VCaP (cell line): ENCODE data around the gene IL22RA2.

Source experiments
- H3K27ac ChIP-seq: fragments of 450-650 bp; 2 replicates; pipeline ENCODE4 v1.5.1; 2017
- CTCF ChIP-seq: fragments of 450-650 bp; conservative IDR thresholded peaks from 2 replicates; pipeline ENCODE4 v1.5.1; 2017; ENCODE audit warnings: mild to moderate bottlenecking, moderate library complexity

The IL22RA2 gene

GRCh38 chr6:137136065-137136464 lies 37.4 kb downstream of the IL22RA2 start:
- peak; percentile 37 for TF ChIP-seq CTCF
- H3K27ac ChIP-seq, result no peak overlapping the region

DNA sequence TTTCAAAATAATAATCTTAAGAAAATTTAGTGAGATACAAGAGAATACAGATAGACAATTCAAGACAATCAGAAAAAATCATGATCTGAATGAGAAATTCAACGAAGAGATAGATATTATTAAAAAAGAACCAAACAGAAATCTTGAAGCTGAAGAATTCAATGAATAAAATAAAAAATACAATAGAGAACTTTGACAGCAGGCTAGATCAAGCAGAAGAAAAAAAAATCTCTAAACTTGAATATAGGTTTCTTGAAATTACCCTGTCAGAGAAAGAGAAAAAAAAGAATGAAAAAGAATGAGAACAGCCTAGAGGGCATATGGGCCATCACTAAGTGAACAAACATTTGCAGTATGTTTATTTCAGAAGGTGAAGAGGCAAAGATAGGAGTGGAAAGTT lies 39.0 kb downstream of the IL22RA2 start:
- H3K27ac ChIP-seq, result no peak overlapping the region
- no peak for TF ChIP-seq CTCF

DNA sequence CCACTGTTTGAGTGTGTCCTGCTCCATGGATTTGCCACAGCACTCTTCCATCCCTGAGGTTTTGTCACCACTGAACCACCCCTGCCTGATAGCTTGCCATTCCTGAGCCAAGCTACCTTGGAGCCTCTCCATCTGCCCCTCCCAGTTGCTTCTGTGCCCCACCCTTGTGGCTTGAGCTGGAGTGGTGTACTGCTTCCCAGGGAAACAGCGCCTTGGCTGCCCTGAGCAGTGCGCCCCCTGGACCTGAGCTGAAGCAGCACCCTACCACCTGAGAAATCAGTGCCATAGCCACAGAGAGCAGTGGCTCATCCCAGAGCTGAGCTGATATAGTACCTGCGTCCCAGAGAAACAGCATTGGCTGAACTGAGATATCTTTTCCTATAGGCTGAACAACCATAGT lies 40.3 kb downstream of the IL22RA2 start:
- H3K27ac ChIP-seq, result no peak overlapping the region
- no peak for TF ChIP-seq CTCF

DNA sequence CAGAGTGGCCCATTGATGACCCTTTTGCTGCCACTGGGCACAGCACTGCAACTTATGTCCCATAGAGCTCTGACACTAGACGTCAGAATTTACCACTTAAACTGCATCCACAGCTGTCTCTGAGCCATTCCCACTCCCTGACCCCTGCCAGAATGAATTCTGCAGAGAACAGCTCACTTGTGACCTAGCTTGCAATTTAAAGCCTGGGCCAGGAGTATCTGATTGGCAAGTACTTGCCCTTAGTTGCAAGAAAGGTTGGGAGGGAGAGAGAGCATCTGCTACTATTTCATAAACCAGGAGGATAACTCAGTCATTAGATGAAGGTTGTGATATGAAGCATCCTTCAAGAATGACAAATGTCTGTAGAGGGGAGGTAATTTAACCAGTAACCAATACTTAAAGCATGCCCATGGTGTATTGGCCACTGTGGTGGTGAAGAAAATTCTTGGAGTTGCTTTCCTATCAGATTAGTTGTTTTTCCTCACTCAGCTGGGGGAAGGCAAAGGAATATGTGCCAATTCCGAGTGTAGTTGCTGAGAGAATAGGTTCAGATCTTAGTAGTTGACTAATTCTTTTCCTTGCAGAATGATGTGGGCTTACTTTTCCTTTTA lies 46.5 kb downstream of the IL22RA2 start:
- H3K27ac ChIP-seq, result no peak overlapping the region
- TF ChIP-seq CTCF, result no peak

GRCh38 chr6:137123078-137123477 lies 50.4 kb downstream of the IL22RA2 start:
- no peak overlapping the region for H3K27ac ChIP-seq
- no peak for TF ChIP-seq CTCF

- no peak overlapping the region for H3K27ac ChIP-seq
- TF ChIP-seq CTCF, result no peak
Observed at GRCh38 chr6:137122612-137123011, 50.8 kb downstream of the IL22RA2 start.

- no peak for TF ChIP-seq CTCF
- peak overlapping the region; percentile 57 for H3K27ac ChIP-seq
Observed at GRCh38 chr6:137121401-137121997, 51.9 kb downstream of the IL22RA2 start.
